OCI-LY1 (cell line): ENCODE results near the gene KSR1.

Experiments
- EZH2 ChIP-seq: fragments of 200-600 bp; sonication (generic), shearing (Covaris generic); IDR thresholded peaks from 2 replicates; pipeline ENCODE4 v1.8.0; 2017; ENCODE audit warnings: borderline replicate concordance, mixed run types, mild to moderate bottlenecking, antibody characterized with exemption, low read length, moderate library complexity, mixed read lengths
- TF ChIP-seq, protein P1 (sequence below): fragments of 200-600 bp; sonication (generic), shearing (Covaris generic); IDR thresholded peaks from 2 replicates; pipeline ENCODE4 v1.5.1; 2017; ENCODE audit warnings: mild to moderate bottlenecking, antibody characterized with exemption, low read length, moderate library complexity, mixed read lengths

DNA sequence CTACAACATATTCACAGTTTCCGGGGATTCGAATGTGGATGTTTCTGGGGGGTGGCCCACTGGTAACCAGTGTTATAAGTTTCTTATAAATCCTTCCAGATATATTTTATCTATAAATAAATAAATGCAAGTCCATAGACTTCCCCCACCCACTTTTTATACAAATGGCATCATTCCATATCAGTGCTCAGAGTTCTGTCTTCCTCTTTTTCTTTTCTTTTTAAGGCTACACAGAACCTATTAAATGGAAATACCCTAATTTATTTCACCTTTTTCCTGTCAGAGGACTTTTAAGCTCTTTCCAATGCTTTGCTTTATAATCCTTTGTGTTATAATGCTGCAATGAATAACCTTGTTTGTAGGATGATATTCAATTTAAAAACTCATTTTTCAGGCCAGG lies 178.5 kb downstream of the KSR1 start:
- TF ChIP-seq, protein P1, sequence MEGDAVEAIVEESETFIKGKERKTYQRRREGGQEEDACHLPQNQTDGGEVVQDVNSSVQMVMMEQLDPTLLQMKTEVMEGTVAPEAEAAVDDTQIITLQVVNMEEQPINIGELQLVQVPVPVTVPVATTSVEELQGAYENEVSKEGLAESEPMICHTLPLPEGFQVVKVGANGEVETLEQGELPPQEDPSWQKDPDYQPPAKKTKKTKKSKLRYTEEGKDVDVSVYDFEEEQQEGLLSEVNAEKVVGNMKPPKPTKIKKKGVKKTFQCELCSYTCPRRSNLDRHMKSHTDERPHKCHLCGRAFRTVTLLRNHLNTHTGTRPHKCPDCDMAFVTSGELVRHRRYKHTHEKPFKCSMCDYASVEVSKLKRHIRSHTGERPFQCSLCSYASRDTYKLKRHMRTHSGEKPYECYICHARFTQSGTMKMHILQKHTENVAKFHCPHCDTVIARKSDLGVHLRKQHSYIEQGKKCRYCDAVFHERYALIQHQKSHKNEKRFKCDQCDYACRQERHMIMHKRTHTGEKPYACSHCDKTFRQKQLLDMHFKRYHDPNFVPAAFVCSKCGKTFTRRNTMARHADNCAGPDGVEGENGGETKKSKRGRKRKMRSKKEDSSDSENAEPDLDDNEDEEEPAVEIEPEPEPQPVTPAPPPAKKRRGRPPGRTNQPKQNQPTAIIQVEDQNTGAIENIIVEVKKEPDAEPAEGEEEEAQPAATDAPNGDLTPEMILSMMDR = no peak
- TF ChIP-seq EZH2 = no peak
